ENCODE results near the gene STK16. TPM values are rescaled to one million over a fixed set of nuclear protein-coding genes. Genes with fewer than 3 reads are reported as not detected.

Gene STK16
- total RNA-seq, 1 donor from 2014 or later: 34.2 TPM

- Mint-ChIP-seq H3K36me3 (peaks cover 4% of the 10 kb centered on the region), H3K9me3 (no peaks in the 10 kb centered on the region), H3K27me3 (peaks cover 18% of the 10 kb centered on the region), H3K27ac (no peak overlapping the region), H3K4me3 (no peak overlapping the region), H3K4me1 (ENCODE audit: unreplicated experiment) (peaks cover 7% of the 10 kb centered on the region)
- TF ChIP-seq CTCF (conservative IDR thresholded peaks at IDR 0.05): no peak
- DNase-seq (ENCODE audit: extremely low spot score, unreplicated experiment): no peak
Observed at GRCh38 chr2:219289537-219290361, 44.5 kb downstream of the STK16 start.

- TF ChIP-seq CTCF (conservative IDR thresholded peaks at IDR 0.05): no peak
- Mint-ChIP-seq H3K27me3 (peaks cover 24% of the 10 kb centered on the region), H3K36me3 (peaks cover 4% of the 10 kb centered on the region), H3K4me1 (ENCODE audit: unreplicated experiment) (peaks cover 7% of the 10 kb centered on the region), H3K4me3 (no peak overlapping the region), H3K9me3 (no peaks in the 10 kb centered on the region), H3K27ac (no peak overlapping the region)
- DNase-seq (ENCODE audit: extremely low spot score, unreplicated experiment): no peak
Observed at GRCh38 chr2:219290381-219291171, 45.3 kb downstream of the STK16 start.

- no peak for TF ChIP-seq CTCF (conservative IDR thresholded peaks at IDR 0.05)
- Mint-ChIP-seq H3K27ac (no peak overlapping the region), H3K9me3 (no peaks in the 10 kb centered on the region), H3K36me3 (no peaks in the 10 kb centered on the region), H3K4me1 (ENCODE audit: unreplicated experiment) (peaks cover 2% of the 10 kb centered on the region), H3K4me3 (no peak overlapping the region), H3K27me3 (peaks cover 31% of the 10 kb centered on the region)
- DNase-seq (ENCODE audit: extremely low spot score, unreplicated experiment): no peak
Observed at GRCh38 chr2:219291394-219291793, 46.1 kb downstream of the STK16 start.

- Mint-ChIP-seq H3K27me3 (peaks cover 31% of the 10 kb centered on the region), H3K4me1 (ENCODE audit: unreplicated experiment) (no peaks in the 10 kb centered on the region), H3K36me3 (no peaks in the 10 kb centered on the region), H3K9me3 (no peaks in the 10 kb centered on the region), H3K27ac (no peak overlapping the region), H3K4me3 (no peak overlapping the region)
- no peak for DNase-seq (ENCODE audit: extremely low spot score, unreplicated experiment)
- no peak for TF ChIP-seq CTCF (conservative IDR thresholded peaks at IDR 0.05)
Observed at GRCh38 chr2:219291910-219292490, 46.7 kb downstream of the STK16 start.

GRCh38 chr2:219292616-219293015 is 47.3 kb downstream of the STK16 start:
- H3K36me3 Mint-ChIP-seq: no peaks in the 10 kb centered on the region
- H3K27ac Mint-ChIP-seq: no peak overlapping the region
- peaks cover 31% of the 10 kb centered on the region for H3K27me3 Mint-ChIP-seq
- H3K4me1 Mint-ChIP-seq (ENCODE audit: unreplicated experiment): no peaks in the 10 kb centered on the region
- no peak overlapping the region for H3K4me3 Mint-ChIP-seq
- no peak for TF ChIP-seq CTCF (conservative IDR thresholded peaks at IDR 0.05)
- no peak for DNase-seq (ENCODE audit: extremely low spot score, unreplicated experiment)
- no peaks in the 10 kb centered on the region for H3K9me3 Mint-ChIP-seq
